ENCODE results near the gene PAM. TPM values are rescaled to one million over a fixed set of nuclear protein-coding genes. Genes with fewer than 3 reads are reported as not detected.

PAM gene
- total RNA-seq, 2 donors from 2014 or later = 76.8 to 171 TPM

DNA sequence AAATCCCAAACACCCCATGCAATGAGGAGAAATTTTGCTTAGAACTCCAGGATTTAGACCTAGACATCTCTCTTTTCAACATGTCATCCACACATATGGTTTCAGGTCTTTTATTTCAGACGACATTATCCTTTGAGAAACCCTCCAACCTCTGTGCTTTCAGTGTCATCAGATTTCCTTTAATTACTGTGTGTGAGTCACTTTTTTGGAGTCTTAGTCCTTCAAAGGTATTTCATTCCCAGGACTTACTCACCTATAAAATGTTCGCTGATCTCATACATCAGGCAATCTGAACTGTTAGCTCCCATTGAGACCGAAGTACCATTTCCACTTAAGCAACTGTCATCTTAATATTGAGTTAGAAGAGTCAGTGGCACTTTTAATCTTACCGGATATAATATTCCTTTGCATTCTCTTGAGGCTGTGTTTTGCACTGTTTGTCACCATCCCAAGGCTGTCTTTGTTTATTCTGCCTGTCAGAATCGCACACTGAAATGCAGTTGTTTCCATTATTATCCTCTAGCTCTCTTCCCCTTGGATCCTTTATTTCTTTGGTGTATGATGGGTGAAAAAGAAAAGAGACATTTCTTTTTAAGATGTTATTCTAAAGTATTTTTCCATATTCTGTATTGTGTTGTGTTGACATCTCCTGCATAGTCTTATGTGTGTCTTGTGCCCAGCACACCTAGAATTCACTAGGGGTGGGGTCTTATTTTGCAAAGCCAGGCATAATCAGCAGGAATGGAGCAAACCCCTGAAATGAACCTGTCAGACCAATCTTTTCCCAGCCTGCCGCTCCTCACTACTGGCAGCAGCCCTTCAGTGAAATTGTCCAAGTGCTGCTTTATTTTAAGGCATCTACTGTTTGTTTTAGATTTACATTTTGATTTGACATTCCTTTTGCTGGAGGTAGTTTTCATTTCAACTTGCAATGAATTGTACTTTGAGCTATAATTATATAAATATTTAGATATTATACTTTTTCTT is 155.4 kb downstream of the PAM start:
- intact Hi-C loops (cut with DNase I) = no loop called here
- Histone ChIP-seq H3K4me1 (replicated peaks) (no peaks in the 10 kb centered on the region), H3K36me3 (no peaks in the 10 kb centered on the region), H3K27me3 (replicated peaks; ENCODE audit: insufficient read depth) (no peaks in the 10 kb centered on the region), H3K4me3 (no peak overlapping the region), H3K27ac (no peak overlapping the region), H3K9me3 (no peaks in the 10 kb centered on the region)
- TF ChIP-seq CTCF (IDR thresholded peaks at IDR 0.05) (no peak), POLR2AphosphoS5 (IDR thresholded peaks at IDR 0.05) (no peak)
- 41% methylated on average over 6 of the region's 6 CpGs for WGBS
- DNase-seq (ENCODE audit: low spot score) = no peak

- intact Hi-C loops (cut with DNase I) = no loop called here
These were observed 156.9 kb downstream of the PAM start for GRCh38 chr5:102911973-102912372.

DNA sequence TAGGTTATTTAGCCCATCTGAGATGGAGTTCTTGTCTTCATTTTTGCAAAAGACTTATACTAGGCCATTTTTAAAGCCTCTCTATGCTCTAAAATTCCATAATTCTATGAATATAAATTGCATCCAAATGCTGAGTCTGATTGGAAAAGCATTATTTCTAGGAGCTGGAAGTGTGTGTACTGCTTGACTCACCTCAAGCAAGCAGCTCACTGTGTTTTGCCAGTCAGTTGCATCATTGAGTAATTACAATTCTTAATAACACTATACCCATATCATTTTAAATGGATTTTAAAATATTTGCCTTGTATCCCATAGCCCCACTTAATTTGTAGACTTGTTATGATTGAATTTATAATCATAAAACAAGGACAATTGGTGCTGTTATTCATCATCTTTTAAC is 161.0 kb downstream of the PAM start:
- Histone ChIP-seq H3K4me3 (no peak overlapping the region), H3K27ac (no peak overlapping the region), H3K36me3 (no peaks in the 10 kb centered on the region), H3K9me3 (no peaks in the 10 kb centered on the region), H3K27me3 (replicated peaks; ENCODE audit: insufficient read depth) (no peaks in the 10 kb centered on the region), H3K4me1 (replicated peaks) (no peaks in the 10 kb centered on the region)
- no peak for DNase-seq (ENCODE audit: low spot score)
- no peak for TF ChIP-seq POLR2A (IDR thresholded peaks at IDR 0.05)
- TF ChIP-seq POLR2AphosphoS5 (IDR thresholded peaks at IDR 0.05) = no peak
- no peak for TF ChIP-seq CTCF (IDR thresholded peaks at IDR 0.05)
- intact Hi-C loops (cut with DNase I) = no loop called here

More at GRCh38 chr5:102911973-102912372, 156.9 kb downstream of the PAM start:
- H3K9me3 ChIP-seq = no peaks in the 10 kb centered on the region
- TF ChIP-seq POLR2A (IDR thresholded peaks at IDR 0.05) = no peak
- TF ChIP-seq CTCF (IDR thresholded peaks at IDR 0.05) = no peak
- TF ChIP-seq POLR2AphosphoS5 (IDR thresholded peaks at IDR 0.05) = no peak
- no peak for DNase-seq (ENCODE audit: low spot score)
- no peaks in the 10 kb centered on the region for H3K27me3 ChIP-seq (replicated peaks; ENCODE audit: insufficient read depth)
- H3K4me1 ChIP-seq (replicated peaks) = no peaks in the 10 kb centered on the region
- 49% methylated on average over 2 of the region's 2 CpGs for WGBS
- no peak overlapping the region for H3K27ac ChIP-seq
- H3K36me3 ChIP-seq = no peaks in the 10 kb centered on the region
- H3K4me3 ChIP-seq = no peak overlapping the region

GRCh38 chr5:102918986-102919610 is 164.0 kb downstream of the PAM start:
- WGBS = 88% methylated on average over 1 of the region's 1 CpG
- H3K4me3 ChIP-seq = no peak overlapping the region
- TF ChIP-seq CTCF (IDR thresholded peaks at IDR 0.05) (no peak), POLR2AphosphoS5 (IDR thresholded peaks at IDR 0.05) (no peak), POLR2A (IDR thresholded peaks at IDR 0.05) (no peak)
- no peak overlapping the region for H3K27ac ChIP-seq
- no peaks in the 10 kb centered on the region for H3K27me3 ChIP-seq (replicated peaks; ENCODE audit: insufficient read depth)
- H3K4me1 ChIP-seq (replicated peaks) = no peaks in the 10 kb centered on the region
- DNase-seq (ENCODE audit: low spot score) = no peak
- no peaks in the 10 kb centered on the region for H3K36me3 ChIP-seq
- intact Hi-C loops (cut with DNase I) = no loop called here
- no peaks in the 10 kb centered on the region for H3K9me3 ChIP-seq

Measured in prostate gland (tissue), 2 donors.